HEK293 (cell line): Measurements from ENCODE around the gene ENKUR.

Experiments
- CTCF ChIA-PET: fragments of 350-600 bp; formaldehyde crosslinking; extraction: SDS; loops from one replicate; lab custom pipeline; 2021; ENCODE audit warnings: antibody characterized with exemption; lab: Yijun Ruan, JAX
- POLR2A ChIA-PET: fragments of 300-600 bp; formaldehyde crosslinking; extraction: SDS; loops from one replicate; lab custom pipeline; 2020; ENCODE audit warnings: antibody characterized with exemption, inconsistent platforms; lab: Yijun Ruan, JAX
- H3K27ac ChIP-seq: fragments of 200-500 bp; sonication (Bioruptor generic); 2 replicates; pipeline ENCODE4 v1.5.1; 2014; ENCODE audit warnings: low read depth, low read length, control low read depth, inconsistent platforms; ENCODE audit errors: extremely low read depth
- H3K36me3 ChIP-seq, 2 experiments: fragments of 200-500 bp in 1 of 2; sonication (Bioruptor generic) in 1 of 2; 1 replicate in 1 of 2; 2 replicates in 1 of 2; pipeline ENCODE4 v1.5.1; 2014 to 2017; ENCODE audit warnings: inconsistent platforms in 2 of 2, low read length in 2 of 2; ENCODE audit not compliant: control insufficient read depth in 2 of 2, insufficient read depth in 1 of 2
- H3K4me1 ChIP-seq: fragments of 200-500 bp; sonication (Bioruptor generic); 2 replicates; pipeline ENCODE4 v1.5.1; 2014; ENCODE audit warnings: mild to moderate bottlenecking, low read length, inconsistent platforms; ENCODE audit not compliant: control insufficient read depth, insufficient read depth
- H3K4me3 ChIP-seq: 2 replicates; pipeline ENCODE4 v1.5.1; 2011; ENCODE audit warnings: low read depth, mild to moderate bottlenecking, control low read depth, low read length, moderate library complexity
- H3K9me3 ChIP-seq: fragments of 200-500 bp; sonication (Bioruptor generic); 2 replicates; pipeline ENCODE4 v1.5.1; 2014; ENCODE audit warnings: low read depth, low read length, inconsistent platforms; ENCODE audit not compliant: control insufficient read depth, insufficient read depth
- ZNF140 ChIP-seq: fragments of 450-650 bp; formaldehyde crosslinking; IDR thresholded peaks from 2 replicates; pipeline ENCODE4 v1.5.1; 2016; ENCODE audit warnings: missing biosample characterization, missing genetic modification characterization
- ZNF146 ChIP-seq: fragments of 450-650 bp; formaldehyde crosslinking; IDR thresholded peaks from 2 replicates; pipeline ENCODE4 v1.5.1; 2016; ENCODE audit warnings: missing biosample characterization, missing genetic modification characterization
- ZNF157 ChIP-seq: fragments of 450-650 bp; formaldehyde crosslinking; IDR thresholded peaks from 2 replicates; pipeline ENCODE4 v1.5.1; 2016; ENCODE audit warnings: missing biosample characterization, missing genetic modification characterization
- ZNF324 ChIP-seq: fragments of 450-650 bp; formaldehyde crosslinking; IDR thresholded peaks from 2 replicates; pipeline ENCODE4 v1.5.1; 2016; ENCODE audit warnings: missing biosample characterization, missing genetic modification characterization
- ZNF37A ChIP-seq: fragments of 450-650 bp; IDR thresholded peaks from 2 replicates; pipeline ENCODE4 v1.5.1; 2018; ENCODE audit warnings: missing biosample characterization, missing genetic modification characterization
- ZNF391 ChIP-seq: fragments of 450-650 bp; formaldehyde crosslinking; IDR thresholded peaks from 2 replicates; pipeline ENCODE4 v1.5.1; 2016; ENCODE audit warnings: low read depth, missing biosample characterization, missing genetic modification characterization, borderline replicate concordance
- ZNF600 ChIP-seq: fragments of 450-650 bp; formaldehyde crosslinking; IDR thresholded peaks from 2 replicates; pipeline ENCODE4 v1.5.1; 2016; ENCODE audit warnings: missing biosample characterization, missing genetic modification characterization
- ZNF610 ChIP-seq: fragments of 450-650 bp; formaldehyde crosslinking; IDR thresholded peaks from 2 replicates; pipeline ENCODE4 v1.5.1; 2016; ENCODE audit warnings: missing biosample characterization, missing genetic modification characterization, borderline replicate concordance
- ZNF654 ChIP-seq: fragments of 450-650 bp; formaldehyde crosslinking; IDR thresholded peaks from 2 replicates; pipeline ENCODE4 v1.5.1; 2016; ENCODE audit warnings: low read depth, missing biosample characterization, missing genetic modification characterization
- ZSCAN23 ChIP-seq: fragments of 450-650 bp; formaldehyde crosslinking; IDR thresholded peaks from 2 replicates; pipeline ENCODE4 v1.5.1; 2016; ENCODE audit warnings: missing biosample characterization, missing genetic modification characterization
- TF ChIP-seq, protein P1 (sequence below): fragments of 450-650 bp; formaldehyde crosslinking; IDR thresholded peaks from 2 replicates; pipeline ENCODE4 v1.5.1; 2016; ENCODE audit warnings: missing biosample characterization, missing genetic modification characterization, borderline replicate concordance
- TF ChIP-seq, protein P2 (sequence below): fragments of 450-650 bp; formaldehyde crosslinking; conservative IDR thresholded peaks from 2 replicates; pipeline ENCODE4 v1.5.1; 2016; ENCODE audit warnings: low read depth, missing biosample characterization, missing genetic modification characterization
- TF ChIP-seq, protein P3 (sequence below): fragments of 450-650 bp; formaldehyde crosslinking; IDR thresholded peaks from 2 replicates; pipeline ENCODE4 v1.5.1; 2016; ENCODE audit warnings: missing biosample characterization, missing genetic modification characterization
- TF ChIP-seq, protein P4 (sequence below): fragments of 450-650 bp; formaldehyde crosslinking; IDR thresholded peaks from 2 replicates; pipeline ENCODE4 v1.5.1; 2016; ENCODE audit warnings: missing biosample characterization, missing genetic modification characterization
- TF ChIP-seq, protein P5 (sequence below): fragments of 450-650 bp; formaldehyde crosslinking; conservative IDR thresholded peaks from 2 replicates; pipeline ENCODE4 v1.5.1; 2016; ENCODE audit warnings: low read depth, missing biosample characterization, missing genetic modification characterization
- TF ChIP-seq, protein P6 (sequence below): fragments of 450-650 bp; formaldehyde crosslinking; IDR thresholded peaks from 2 replicates; pipeline ENCODE4 v1.5.1; 2016; ENCODE audit warnings: missing biosample characterization, missing genetic modification characterization

Gene ENKUR

DNA sequence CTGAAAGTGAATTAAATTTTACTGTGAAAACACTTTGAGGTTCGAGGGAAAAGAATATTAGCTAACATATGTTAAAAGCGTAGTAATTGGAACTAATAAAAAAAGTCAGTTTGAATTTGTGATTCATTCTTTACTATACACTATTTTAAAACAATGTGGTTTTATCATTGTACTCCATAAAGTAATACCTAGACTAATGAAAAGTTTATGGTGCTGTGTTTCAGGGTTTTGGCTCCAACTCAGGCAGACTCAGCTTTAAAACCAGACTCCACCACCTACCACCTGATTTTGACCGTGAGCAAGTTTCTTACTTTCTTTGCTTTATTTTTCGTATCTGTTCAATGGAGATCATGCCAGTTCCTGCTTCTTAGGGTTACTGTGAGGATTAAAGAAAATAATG is 54.4 kb downstream of the ENKUR start:
- no peak overlapping the region for H3K27ac ChIP-seq
- ChIA-PET CTCF (no interaction called here), POLR2A (no interaction called here)
- H3K4me1 ChIP-seq, result no peaks in the 10 kb centered on the region
- H3K4me3 ChIP-seq, result no peak overlapping the region
- TF ChIP-seq, protein P1, sequence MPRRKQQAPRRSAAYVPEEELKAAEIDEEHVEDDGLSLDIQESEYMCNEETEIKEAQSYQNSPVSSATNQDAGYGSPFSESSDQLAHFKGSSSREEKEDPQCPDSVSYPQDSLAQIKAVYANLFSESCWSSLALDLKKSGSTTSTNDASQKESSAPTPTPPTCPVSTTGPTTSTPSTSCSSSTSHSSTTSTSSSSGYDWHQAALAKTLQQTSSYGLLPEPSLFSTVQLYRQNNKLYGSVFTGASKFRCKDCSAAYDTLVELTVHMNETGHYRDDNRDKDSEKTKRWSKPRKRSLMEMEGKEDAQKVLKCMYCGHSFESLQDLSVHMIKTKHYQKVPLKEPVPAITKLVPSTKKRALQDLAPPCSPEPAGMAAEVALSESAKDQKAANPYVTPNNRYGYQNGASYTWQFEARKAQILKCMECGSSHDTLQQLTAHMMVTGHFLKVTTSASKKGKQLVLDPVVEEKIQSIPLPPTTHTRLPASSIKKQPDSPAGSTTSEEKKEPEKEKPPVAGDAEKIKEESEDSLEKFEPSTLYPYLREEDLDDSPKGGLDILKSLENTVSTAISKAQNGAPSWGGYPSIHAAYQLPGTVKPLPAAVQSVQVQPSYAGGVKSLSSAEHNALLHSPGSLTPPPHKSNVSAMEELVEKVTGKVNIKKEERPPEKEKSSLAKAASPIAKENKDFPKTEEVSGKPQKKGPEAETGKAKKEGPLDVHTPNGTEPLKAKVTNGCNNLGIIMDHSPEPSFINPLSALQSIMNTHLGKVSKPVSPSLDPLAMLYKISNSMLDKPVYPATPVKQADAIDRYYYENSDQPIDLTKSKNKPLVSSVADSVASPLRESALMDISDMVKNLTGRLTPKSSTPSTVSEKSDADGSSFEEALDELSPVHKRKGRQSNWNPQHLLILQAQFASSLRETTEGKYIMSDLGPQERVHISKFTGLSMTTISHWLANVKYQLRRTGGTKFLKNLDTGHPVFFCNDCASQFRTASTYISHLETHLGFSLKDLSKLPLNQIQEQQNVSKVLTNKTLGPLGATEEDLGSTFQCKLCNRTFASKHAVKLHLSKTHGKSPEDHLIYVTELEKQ (tag by site-specific recombination), result no peak
- H3K9me3 ChIP-seq, result no peaks in the 10 kb centered on the region
- H3K36me3 ChIP-seq, result no peaks in the 10 kb centered on the region

- ChIA-PET CTCF (interaction anchor here (0.9 kb wide), 1 partner anchor 268 kb away, joined by 4 read pairs; no protein-coding TSS in a partner anchor), POLR2A (no interaction called here)
- H3K9me3 ChIP-seq, result no peaks in the 10 kb centered on the region
- H3K27ac ChIP-seq, result no peak overlapping the region
- H3K4me1 ChIP-seq, result no peaks in the 10 kb centered on the region
- no peaks in the 10 kb centered on the region for H3K36me3 ChIP-seq
- H3K4me3 ChIP-seq, result no peak overlapping the region
- TF ChIP-seq ZNF391 (tag by site-specific recombination) (no peak), ZNF37A (tag by site-specific recombination) (no peak), ZNF610 (tag by site-specific recombination) (no peak), ZSCAN23 (tag by site-specific recombination) (no peak), ZNF140 (tag by site-specific recombination) (no peak), ZNF600 (tag by site-specific recombination) (no peak), ZNF324 (tag by site-specific recombination) (no peak), ZNF654 (tag by site-specific recombination) (no peak), ZNF146 (tag by site-specific recombination) (no peak), ZNF157 (tag by site-specific recombination) (no peak)
- TF ChIP-seq, protein P2, sequence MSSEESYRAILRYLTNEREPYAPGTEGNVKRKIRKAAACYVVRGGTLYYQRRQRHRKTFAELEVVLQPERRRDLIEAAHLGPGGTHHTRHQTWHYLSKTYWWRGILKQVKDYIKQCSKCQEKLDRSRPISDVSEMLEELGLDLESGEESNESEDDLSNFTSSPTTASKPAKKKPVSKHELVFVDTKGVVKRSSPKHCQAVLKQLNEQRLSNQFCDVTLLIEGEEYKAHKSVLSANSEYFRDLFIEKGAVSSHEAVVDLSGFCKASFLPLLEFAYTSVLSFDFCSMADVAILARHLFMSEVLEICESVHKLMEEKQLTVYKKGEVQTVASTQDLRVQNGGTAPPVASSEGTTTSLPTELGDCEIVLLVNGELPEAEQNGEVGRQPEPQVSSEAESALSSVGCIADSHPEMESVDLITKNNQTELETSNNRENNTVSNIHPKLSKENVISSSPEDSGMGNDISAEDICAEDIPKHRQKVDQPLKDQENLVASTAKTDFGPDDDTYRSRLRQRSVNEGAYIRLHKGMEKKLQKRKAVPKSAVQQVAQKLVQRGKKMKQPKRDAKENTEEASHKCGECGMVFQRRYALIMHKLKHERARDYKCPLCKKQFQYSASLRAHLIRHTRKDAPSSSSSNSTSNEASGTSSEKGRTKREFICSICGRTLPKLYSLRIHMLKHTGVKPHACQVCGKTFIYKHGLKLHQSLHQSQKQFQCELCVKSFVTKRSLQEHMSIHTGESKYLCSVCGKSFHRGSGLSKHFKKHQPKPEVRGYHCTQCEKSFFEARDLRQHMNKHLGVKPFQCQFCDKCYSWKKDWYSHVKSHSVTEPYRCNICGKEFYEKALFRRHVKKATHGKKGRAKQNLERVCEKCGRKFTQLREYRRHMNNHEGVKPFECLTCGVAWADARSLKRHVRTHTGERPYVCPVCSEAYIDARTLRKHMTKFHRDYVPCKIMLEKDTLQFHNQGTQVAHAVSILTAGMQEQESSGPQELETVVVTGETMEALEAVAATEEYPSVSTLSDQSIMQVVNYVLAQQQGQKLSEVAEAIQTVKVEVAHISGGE (tag by site-specific recombination), result no peak
- TF ChIP-seq, protein P3, sequence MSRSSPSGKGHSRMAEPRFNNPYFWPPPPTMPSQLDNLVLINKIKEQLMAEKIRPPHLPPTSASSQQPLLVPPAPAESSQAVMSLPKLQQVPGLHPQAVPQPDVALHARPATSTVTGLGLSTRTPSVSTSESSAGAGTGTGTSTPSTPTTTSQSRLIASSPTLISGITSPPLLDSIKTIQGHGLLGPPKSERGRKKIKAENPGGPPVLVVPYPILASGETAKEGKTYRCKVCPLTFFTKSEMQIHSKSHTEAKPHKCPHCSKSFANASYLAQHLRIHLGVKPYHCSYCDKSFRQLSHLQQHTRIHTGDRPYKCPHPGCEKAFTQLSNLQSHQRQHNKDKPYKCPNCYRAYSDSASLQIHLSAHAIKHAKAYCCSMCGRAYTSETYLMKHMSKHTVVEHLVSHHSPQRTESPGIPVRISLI (tag by site-specific recombination), result no peak
- TF ChIP-seq, protein P4, sequence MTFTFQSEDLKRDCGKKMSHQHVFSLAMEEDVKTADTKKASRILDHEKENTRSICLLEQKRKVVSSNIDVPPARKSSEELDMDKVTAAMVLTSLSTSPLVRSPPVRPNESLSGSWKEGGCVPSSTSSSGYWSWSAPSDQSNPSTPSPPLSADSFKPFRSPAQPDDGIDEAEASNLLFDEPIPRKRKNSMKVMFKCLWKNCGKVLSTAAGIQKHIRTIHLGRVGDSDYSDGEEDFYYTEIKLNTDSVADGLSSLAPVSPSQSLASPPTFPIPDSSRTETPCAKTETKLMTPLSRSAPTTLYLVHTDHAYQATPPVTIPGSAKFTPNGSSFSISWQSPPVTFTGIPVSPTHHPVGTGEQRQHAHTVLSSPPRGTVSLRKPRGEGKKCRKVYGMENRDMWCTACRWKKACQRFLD (tag by site-specific recombination), result no peak
- TF ChIP-seq, protein P5, sequence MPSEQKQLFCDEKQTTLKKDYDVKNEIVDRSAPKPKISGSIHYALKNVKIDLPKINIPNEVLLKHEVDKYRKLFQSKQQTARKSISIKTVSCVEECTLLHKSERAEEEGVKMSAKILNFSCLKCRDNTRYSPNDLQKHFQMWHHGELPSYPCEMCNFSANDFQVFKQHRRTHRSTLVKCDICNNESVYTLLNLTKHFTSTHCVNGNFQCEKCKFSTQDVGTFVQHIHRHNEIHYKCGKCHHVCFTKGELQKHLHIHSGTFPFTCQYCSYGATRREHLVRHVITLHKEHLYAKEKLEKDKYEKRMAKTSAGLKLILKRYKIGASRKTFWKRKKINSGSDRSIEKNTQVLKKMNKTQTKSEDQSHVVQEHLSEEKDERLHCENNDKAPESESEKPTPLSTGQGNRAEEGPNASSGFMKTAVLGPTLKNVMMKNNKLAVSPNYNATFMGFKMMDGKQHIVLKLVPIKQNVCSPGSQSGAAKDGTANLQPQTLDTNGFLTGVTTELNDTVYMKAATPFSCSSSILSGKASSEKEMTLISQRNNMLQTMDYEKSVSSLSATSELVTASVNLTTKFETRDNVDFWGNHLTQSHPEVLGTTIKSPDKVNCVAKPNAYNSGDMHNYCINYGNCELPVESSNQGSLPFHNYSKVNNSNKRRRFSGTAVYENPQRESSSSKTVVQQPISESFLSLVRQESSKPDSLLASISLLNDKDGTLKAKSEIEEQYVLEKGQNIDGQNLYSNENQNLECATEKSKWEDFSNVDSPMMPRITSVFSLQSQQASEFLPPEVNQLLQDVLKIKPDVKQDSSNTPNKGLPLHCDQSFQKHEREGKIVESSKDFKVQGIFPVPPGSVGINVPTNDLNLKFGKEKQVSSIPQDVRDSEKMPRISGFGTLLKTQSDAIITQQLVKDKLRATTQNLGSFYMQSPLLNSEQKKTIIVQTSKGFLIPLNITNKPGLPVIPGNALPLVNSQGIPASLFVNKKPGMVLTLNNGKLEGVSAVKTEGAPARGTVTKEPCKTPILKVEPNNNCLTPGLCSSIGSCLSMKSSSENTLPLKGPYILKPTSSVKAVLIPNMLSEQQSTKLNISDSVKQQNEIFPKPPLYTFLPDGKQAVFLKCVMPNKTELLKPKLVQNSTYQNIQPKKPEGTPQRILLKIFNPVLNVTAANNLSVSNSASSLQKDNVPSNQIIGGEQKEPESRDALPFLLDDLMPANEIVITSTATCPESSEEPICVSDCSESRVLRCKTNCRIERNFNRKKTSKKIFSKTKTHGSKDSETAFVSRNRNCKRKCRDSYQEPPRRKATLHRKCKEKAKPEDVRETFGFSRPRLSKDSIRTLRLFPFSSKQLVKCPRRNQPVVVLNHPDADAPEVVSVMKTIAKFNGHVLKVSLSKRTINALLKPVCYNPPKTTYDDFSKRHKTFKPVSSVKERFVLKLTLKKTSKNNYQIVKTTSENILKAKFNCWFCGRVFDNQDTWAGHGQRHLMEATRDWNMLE (tag by site-specific recombination), result no peak
- TF ChIP-seq, protein P6, sequence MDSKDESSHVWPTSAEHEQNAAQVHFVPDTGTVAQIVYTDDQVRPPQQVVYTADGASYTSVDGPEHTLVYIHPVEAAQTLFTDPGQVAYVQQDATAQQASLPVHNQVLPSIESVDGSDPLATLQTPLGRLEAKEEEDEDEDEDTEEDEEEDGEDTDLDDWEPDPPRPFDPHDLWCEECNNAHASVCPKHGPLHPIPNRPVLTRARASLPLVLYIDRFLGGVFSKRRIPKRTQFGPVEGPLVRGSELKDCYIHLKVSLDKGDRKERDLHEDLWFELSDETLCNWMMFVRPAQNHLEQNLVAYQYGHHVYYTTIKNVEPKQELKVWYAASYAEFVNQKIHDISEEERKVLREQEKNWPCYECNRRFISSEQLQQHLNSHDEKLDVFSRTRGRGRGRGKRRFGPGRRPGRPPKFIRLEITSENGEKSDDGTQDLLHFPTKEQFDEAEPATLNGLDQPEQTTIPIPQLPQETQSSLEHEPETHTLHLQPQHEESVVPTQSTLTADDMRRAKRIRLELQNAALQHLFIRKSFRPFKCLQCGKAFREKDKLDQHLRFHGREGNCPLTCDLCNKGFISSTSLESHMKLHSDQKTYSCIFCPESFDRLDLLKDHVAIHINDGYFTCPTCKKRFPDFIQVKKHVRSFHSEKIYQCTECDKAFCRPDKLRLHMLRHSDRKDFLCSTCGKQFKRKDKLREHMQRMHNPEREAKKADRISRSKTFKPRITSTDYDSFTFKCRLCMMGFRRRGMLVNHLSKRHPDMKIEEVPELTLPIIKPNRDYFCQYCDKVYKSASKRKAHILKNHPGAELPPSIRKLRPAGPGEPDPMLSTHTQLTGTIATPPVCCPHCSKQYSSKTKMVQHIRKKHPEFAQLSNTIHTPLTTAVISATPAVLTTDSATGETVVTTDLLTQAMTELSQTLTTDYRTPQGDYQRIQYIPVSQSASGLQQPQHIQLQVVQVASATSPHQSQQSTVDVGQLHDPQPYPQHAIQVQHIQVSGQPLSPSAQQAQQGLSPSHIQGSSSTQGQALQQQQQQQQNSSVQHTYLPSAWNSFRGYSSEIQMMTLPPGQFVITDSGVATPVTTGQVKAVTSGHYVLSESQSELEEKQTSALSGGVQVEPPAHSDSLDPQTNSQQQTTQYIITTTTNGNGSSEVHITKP (tag by site-specific recombination), result no peak
These were observed 56.6 kb downstream of the ENKUR start for GRCh38 chr10:24959382-24959730.
